ENCODE results near the gene WDTC1. TPM values are rescaled to one million over a fixed set of nuclear protein-coding genes. Genes with fewer than 3 reads are reported as not detected.

Gene WDTC1, protein sequence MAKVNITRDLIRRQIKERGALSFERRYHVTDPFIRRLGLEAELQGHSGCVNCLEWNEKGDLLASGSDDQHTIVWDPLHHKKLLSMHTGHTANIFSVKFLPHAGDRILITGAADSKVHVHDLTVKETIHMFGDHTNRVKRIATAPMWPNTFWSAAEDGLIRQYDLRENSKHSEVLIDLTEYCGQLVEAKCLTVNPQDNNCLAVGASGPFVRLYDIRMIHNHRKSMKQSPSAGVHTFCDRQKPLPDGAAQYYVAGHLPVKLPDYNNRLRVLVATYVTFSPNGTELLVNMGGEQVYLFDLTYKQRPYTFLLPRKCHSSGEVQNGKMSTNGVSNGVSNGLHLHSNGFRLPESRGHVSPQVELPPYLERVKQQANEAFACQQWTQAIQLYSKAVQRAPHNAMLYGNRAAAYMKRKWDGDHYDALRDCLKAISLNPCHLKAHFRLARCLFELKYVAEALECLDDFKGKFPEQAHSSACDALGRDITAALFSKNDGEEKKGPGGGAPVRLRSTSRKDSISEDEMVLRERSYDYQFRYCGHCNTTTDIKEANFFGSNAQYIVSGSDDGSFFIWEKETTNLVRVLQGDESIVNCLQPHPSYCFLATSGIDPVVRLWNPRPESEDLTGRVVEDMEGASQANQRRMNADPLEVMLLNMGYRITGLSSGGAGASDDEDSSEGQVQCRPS
- total RNA-seq (2021) (20.1 to 24.9 TPM (median 23.5 TPM) in 3 replicates), Bru-seq, nascent RNA (percentile 48 among the genes with signal in this experiment)
- long read RNA-seq, experiment 1, full-length matches to known transcripts, result 33 of 73 reads
- long read RNA-seq, experiment 1, partial matches to known transcripts, result 20 of 73 reads
- long read RNA-seq, experiment 1, other reads (novel, unspliced or antisense), result 20 of 73 reads
- long read RNA-seq, experiment 2, full-length matches to known transcripts, result 12 of 42 reads
- long read RNA-seq, experiment 2, partial matches to known transcripts, result 13 of 42 reads
- long read RNA-seq, experiment 2, other reads (novel, unspliced or antisense), result 17 of 42 reads
- long read RNA-seq, experiment 3, result 0 reads

DNA sequence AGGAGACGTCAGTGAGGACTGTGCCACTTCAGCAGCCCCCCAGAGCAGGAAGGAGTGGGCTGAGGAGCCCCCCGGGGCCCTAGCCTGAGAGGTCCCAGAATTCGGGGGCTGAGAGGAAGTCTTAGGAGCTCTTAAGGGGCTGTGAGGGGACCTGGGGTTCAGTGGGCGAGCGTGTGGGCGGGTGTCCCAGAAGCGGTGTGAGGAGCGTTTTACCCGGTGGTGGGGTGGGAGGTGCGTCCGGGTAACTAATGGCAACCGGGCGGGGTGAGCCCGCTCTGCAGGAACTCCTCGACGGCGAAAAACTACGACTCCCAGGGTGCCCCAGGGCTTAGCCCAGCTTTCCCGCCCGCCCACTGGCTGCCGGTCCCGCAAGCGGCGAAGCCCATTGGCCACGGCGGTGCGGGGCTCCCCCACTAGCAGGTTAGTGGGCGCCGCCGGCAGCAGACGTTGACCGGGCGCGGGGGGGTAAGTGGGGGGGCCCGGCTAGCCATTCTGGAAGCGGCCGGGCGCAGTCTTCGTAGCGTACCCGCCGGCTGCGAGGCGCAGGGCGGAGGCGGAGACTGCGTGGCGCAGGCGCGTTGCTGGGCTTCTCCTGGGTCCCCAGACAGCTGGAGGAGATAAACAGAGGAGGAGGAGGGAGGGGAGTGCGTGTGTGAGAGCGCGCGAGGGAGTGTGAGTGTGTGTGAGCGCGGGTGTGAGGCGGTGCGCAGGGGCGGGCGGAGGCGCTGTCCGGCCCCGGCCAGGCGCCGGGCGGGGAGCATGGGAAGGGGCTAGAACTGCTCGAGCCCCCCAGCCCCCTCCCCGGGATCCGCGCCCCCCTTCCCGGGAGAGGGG, at the start of gene WDTC1:
WDTC1 (plus strand) TSS at position 584 of the 834 bp plus-strand sequence. CDS start 26,423 bp downstream, outside the sequence.
- DNase-seq (ENCODE audit: low spot score) (peak; percentile 98), ATAC-seq (peak; percentile 93)
- Mint-ChIP-seq H3K4me1 (peaks cover 11% of the 10 kb centered on the region), H3K9me3 (no peaks in the 10 kb centered on the region), H3K27ac (peak within 1 kb of the TSS; percentile 77; the same call in 1 of the 2 replicates), H3K4me3 (peak within 1 kb of the TSS; percentile 94), H3K27me3 (ENCODE audit: low read depth) (peaks cover 19% of the 10 kb centered on the region), H3K36me3 (no peaks in the 10 kb centered on the region)
- ChIA-PET CTCF (interaction anchor here (0.9 to 2.3 kb wide), 7 partner anchors 37 to 188 kb away, joined by 3 to 9 read pairs (median 5); partner anchors contain the start of gene SLC9A1), POLR2A (interaction anchor here (0.6 to 1.5 kb wide), 3 partner anchors 80 to 240 kb away, joined by 3 to 5 read pairs (median 4); partner anchors contain the start of gene TRNP1)
- TF ChIP-seq, protein P1, sequence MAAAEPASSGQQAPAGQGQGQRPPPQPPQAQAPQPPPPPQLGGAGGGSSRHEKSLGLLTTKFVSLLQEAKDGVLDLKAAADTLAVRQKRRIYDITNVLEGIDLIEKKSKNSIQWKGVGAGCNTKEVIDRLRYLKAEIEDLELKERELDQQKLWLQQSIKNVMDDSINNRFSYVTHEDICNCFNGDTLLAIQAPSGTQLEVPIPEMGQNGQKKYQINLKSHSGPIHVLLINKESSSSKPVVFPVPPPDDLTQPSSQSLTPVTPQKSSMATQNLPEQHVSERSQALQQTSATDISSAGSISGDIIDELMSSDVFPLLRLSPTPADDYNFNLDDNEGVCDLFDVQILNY (CRISPR knock-in tag; IDR thresholded peaks at IDR 0.05), result peak; percentile 62; the same call in 1 of the 2 replicates
- TF ChIP-seq, protein P2, sequence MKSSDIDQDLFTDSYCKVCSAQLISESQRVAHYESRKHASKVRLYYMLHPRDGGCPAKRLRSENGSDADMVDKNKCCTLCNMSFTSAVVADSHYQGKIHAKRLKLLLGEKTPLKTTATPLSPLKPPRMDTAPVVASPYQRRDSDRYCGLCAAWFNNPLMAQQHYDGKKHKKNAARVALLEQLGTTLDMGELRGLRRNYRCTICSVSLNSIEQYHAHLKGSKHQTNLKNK (CRISPR knock-in tag; IDR thresholded peaks at IDR 0.05), result no peak
- TF ChIP-seq, protein P3, sequence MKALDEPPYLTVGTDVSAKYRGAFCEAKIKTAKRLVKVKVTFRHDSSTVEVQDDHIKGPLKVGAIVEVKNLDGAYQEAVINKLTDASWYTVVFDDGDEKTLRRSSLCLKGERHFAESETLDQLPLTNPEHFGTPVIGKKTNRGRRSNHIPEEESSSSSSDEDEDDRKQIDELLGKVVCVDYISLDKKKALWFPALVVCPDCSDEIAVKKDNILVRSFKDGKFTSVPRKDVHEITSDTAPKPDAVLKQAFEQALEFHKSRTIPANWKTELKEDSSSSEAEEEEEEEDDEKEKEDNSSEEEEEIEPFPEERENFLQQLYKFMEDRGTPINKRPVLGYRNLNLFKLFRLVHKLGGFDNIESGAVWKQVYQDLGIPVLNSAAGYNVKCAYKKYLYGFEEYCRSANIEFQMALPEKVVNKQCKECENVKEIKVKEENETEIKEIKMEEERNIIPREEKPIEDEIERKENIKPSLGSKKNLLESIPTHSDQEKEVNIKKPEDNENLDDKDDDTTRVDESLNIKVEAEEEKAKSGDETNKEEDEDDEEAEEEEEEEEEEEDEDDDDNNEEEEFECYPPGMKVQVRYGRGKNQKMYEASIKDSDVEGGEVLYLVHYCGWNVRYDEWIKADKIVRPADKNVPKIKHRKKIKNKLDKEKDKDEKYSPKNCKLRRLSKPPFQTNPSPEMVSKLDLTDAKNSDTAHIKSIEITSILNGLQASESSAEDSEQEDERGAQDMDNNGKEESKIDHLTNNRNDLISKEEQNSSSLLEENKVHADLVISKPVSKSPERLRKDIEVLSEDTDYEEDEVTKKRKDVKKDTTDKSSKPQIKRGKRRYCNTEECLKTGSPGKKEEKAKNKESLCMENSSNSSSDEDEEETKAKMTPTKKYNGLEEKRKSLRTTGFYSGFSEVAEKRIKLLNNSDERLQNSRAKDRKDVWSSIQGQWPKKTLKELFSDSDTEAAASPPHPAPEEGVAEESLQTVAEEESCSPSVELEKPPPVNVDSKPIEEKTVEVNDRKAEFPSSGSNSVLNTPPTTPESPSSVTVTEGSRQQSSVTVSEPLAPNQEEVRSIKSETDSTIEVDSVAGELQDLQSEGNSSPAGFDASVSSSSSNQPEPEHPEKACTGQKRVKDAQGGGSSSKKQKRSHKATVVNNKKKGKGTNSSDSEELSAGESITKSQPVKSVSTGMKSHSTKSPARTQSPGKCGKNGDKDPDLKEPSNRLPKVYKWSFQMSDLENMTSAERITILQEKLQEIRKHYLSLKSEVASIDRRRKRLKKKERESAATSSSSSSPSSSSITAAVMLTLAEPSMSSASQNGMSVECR (CRISPR knock-in tag; IDR thresholded peaks at IDR 0.05; ENCODE audit: borderline replicate concordance), result peak; percentile 47; the same call in 1 of the 2 replicates
- TF ChIP-seq, protein P4, sequence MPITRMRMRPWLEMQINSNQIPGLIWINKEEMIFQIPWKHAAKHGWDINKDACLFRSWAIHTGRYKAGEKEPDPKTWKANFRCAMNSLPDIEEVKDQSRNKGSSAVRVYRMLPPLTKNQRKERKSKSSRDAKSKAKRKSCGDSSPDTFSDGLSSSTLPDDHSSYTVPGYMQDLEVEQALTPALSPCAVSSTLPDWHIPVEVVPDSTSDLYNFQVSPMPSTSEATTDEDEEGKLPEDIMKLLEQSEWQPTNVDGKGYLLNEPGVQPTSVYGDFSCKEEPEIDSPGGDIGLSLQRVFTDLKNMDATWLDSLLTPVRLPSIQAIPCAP (CRISPR knock-in tag; IDR thresholded peaks at IDR 0.05), result no peak
- 0 out of 2 replicates have a peak, but pooled peaks have one; percentile 43 for TF ChIP-seq CREM (CRISPR knock-in tag; IDR thresholded peaks at IDR 0.05)
- TF ChIP-seq MYBL2 (CRISPR knock-in tag; IDR thresholded peaks at IDR 0.05), result no peak
- TF ChIP-seq ZNF219 (CRISPR knock-in tag; IDR thresholded peaks at IDR 0.05; ENCODE audit: borderline replicate concordance), result no peak
- no peak for TF ChIP-seq ZBTB21 (CRISPR knock-in tag; IDR thresholded peaks at IDR 0.05; ENCODE audit: borderline replicate concordance)
- TF ChIP-seq, protein P5, sequence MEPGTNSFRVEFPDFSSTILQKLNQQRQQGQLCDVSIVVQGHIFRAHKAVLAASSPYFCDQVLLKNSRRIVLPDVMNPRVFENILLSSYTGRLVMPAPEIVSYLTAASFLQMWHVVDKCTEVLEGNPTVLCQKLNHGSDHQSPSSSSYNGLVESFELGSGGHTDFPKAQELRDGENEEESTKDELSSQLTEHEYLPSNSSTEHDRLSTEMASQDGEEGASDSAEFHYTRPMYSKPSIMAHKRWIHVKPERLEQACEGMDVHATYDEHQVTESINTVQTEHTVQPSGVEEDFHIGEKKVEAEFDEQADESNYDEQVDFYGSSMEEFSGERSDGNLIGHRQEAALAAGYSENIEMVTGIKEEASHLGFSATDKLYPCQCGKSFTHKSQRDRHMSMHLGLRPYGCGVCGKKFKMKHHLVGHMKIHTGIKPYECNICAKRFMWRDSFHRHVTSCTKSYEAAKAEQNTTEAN (CRISPR knock-in tag; IDR thresholded peaks at IDR 0.05), result peak; percentile 93
- TF ChIP-seq SP1 (CRISPR knock-in tag; conservative IDR thresholded peaks at IDR 0.05), result peak; percentile 71
- peak; percentile 19; the same call in 1 of the 2 replicates for TF ChIP-seq GABPB1 (CRISPR knock-in tag; IDR thresholded peaks at IDR 0.05)
- TF ChIP-seq JUN (CRISPR knock-in tag; IDR thresholded peaks at IDR 0.05), result no peak
- TF ChIP-seq, protein P6, sequence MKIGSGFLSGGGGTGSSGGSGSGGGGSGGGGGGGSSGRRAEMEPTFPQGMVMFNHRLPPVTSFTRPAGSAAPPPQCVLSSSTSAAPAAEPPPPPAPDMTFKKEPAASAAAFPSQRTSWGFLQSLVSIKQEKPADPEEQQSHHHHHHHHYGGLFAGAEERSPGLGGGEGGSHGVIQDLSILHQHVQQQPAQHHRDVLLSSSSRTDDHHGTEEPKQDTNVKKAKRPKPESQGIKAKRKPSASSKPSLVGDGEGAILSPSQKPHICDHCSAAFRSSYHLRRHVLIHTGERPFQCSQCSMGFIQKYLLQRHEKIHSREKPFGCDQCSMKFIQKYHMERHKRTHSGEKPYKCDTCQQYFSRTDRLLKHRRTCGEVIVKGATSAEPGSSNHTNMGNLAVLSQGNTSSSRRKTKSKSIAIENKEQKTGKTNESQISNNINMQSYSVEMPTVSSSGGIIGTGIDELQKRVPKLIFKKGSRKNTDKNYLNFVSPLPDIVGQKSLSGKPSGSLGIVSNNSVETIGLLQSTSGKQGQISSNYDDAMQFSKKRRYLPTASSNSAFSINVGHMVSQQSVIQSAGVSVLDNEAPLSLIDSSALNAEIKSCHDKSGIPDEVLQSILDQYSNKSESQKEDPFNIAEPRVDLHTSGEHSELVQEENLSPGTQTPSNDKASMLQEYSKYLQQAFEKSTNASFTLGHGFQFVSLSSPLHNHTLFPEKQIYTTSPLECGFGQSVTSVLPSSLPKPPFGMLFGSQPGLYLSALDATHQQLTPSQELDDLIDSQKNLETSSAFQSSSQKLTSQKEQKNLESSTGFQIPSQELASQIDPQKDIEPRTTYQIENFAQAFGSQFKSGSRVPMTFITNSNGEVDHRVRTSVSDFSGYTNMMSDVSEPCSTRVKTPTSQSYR (CRISPR knock-in tag; IDR thresholded peaks at IDR 0.05), result no peak
- no peak for TF ChIP-seq TEAD1 (CRISPR knock-in tag; IDR thresholded peaks at IDR 0.05)
- TF ChIP-seq NFYB (CRISPR knock-in tag; conservative IDR thresholded peaks at IDR 0.05; ENCODE audit: low read depth), result peak; percentile 88
- TF ChIP-seq, protein P7, sequence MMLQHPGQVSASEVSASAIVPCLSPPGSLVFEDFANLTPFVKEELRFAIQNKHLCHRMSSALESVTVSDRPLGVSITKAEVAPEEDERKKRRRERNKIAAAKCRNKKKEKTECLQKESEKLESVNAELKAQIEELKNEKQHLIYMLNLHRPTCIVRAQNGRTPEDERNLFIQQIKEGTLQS (CRISPR knock-in tag; conservative IDR thresholded peaks at IDR 0.05), result no peak
